Measurements from ENCODE around the gene SUN3. TPM values are rescaled to one million over a fixed set of nuclear protein-coding genes. Genes with fewer than 3 reads are reported as not detected.

SUN3 gene
- total and polyA plus RNA-seq, 2 experiments from 2014 or later, result 0.43 TPM; not detected in 1

DNA sequence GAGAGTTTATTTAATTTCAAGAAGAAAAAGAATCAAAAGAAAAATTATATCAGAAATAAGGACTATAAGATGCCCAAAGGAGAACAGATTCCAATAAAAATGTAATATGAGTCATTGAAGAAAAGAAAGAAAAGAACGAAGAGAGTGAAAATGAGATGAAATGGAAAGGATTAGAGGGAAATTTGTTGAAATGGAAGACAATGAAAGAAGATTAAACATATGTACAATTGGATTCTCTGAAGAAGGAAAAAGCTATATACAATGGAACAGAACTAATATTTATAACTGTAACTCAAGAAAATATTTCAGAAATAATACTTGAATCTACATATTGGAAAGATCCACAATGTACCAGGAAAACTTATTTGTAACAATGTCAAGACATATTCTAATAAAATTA, 35.1 kb upstream of the SUN3 start:
- Histone ChIP-seq H3K27me3 (no peaks in the 10 kb centered on the region), H3K4me1 (ENCODE audit: low read depth) (no peaks in the 10 kb centered on the region), H3K36me3 (no peaks in the 10 kb centered on the region), H3K9me3 (ENCODE audit: low read depth) (no peaks in the 10 kb centered on the region), H3K27ac (no peak overlapping the region), H3K4me3 (no peak overlapping the region)
- DNase-seq (ENCODE audit: low read depth in 1 of 2, low spot score in 1 of 2), result no peak
- TF ChIP-seq, protein P1, sequence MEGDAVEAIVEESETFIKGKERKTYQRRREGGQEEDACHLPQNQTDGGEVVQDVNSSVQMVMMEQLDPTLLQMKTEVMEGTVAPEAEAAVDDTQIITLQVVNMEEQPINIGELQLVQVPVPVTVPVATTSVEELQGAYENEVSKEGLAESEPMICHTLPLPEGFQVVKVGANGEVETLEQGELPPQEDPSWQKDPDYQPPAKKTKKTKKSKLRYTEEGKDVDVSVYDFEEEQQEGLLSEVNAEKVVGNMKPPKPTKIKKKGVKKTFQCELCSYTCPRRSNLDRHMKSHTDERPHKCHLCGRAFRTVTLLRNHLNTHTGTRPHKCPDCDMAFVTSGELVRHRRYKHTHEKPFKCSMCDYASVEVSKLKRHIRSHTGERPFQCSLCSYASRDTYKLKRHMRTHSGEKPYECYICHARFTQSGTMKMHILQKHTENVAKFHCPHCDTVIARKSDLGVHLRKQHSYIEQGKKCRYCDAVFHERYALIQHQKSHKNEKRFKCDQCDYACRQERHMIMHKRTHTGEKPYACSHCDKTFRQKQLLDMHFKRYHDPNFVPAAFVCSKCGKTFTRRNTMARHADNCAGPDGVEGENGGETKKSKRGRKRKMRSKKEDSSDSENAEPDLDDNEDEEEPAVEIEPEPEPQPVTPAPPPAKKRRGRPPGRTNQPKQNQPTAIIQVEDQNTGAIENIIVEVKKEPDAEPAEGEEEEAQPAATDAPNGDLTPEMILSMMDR (IDR thresholded peaks at IDR 0.05; ENCODE audit: low read depth, low read length), result no peak

DNA sequence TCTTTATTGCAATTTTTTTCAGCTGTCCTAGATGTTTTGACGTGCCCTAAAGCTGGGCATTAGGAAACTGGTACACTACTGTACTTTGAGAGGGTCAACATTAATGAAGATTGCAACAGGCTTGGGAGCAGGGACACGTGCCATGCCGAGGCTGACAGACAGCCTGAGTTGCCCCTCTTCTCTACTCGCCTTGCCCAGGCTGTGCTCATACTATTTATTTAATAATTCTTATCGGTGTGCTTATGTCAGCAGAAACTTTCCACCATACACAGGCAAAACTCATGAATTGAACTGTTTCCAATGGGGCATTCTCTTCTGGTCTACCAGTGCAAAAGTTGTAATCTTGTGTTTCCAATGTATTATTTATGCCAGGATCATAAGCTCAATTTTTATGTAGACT, 30.8 kb upstream of the SUN3 start:
- H3K27ac ChIP-seq, result no peak overlapping the region
- TF ChIP-seq, protein P1 (IDR thresholded peaks at IDR 0.05; ENCODE audit: low read depth, low read length), result no peak
- H3K27me3 ChIP-seq, result no peaks in the 10 kb centered on the region
- H3K9me3 ChIP-seq (ENCODE audit: low read depth), result no peaks in the 10 kb centered on the region
- no peak overlapping the region for H3K4me3 ChIP-seq
- H3K4me1 ChIP-seq (ENCODE audit: low read depth), result no peaks in the 10 kb centered on the region
- no peaks in the 10 kb centered on the region for H3K36me3 ChIP-seq
- no peak for DNase-seq (ENCODE audit: low read depth in 1 of 2, low spot score in 1 of 2)

GRCh38 chr7:48058990-48059389, 30.1 kb upstream of the SUN3 start:
- TF ChIP-seq, protein P1 (IDR thresholded peaks at IDR 0.05; ENCODE audit: low read depth, low read length), result no peak
- no peaks in the 10 kb centered on the region for H3K36me3 ChIP-seq

DNA sequence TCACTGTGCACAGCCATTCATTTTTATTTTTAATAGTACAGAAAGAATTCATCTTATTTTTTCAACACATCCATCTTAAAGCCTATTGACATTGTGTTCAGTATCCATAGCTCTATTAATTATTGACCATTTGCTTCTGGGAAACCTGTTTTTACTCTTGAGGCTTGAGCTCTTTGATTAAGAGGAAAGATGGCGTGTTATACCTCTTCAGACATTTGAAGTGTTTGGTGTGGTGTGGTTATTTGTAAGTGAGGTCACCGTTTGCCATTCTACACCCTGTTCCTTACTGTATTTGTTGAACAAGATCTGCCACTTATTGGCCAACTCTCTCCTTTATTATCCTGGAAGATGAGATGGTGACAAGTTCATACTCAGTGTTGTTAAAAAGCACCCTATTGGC, 24.8 kb upstream of the SUN3 start:
- no peak overlapping the region for H3K27ac ChIP-seq
- H3K4me1 ChIP-seq (ENCODE audit: low read depth), result no peaks in the 10 kb centered on the region
- TF ChIP-seq, protein P1 (IDR thresholded peaks at IDR 0.05; ENCODE audit: low read depth, low read length), result no peak
- H3K27me3 ChIP-seq, result no peaks in the 10 kb centered on the region
- DNase-seq (ENCODE audit: low read depth in 1 of 2, low spot score in 1 of 2), result no peak
- H3K4me3 ChIP-seq, result no peak overlapping the region
- no peaks in the 10 kb centered on the region for H3K36me3 ChIP-seq
- H3K9me3 ChIP-seq (ENCODE audit: low read depth), result no peaks in the 10 kb centered on the region

More at GRCh38 chr7:48058990-48059389, 30.1 kb upstream of the SUN3 start:
- no peak overlapping the region for H3K4me3 ChIP-seq
- H3K9me3 ChIP-seq (ENCODE audit: low read depth), result no peaks in the 10 kb centered on the region
- no peak overlapping the region for H3K27ac ChIP-seq
- no peak for DNase-seq (ENCODE audit: low read depth in 1 of 2, low spot score in 1 of 2)
- H3K4me1 ChIP-seq (ENCODE audit: low read depth), result no peaks in the 10 kb centered on the region
- H3K27me3 ChIP-seq, result no peaks in the 10 kb centered on the region

DNA sequence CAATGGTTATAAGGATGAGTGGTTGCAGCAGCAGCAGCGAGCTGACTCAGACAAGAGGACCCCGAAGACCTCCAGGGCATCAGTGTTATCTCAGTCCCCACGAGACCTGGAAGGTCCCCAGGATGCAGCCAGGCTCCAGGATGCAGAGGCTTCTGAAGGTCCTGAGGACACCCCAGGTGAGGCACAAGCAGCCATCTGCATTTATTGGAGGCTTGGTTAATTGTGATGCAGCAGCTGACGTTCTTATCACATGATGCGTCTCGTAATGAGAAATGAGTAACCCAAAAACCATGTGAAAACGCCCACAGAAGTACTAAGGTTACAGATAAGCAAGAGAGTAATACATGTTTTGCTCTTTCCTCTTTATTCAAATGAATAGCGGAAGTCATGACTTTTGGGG, 23.8 kb upstream of the SUN3 start:
- H3K27me3 ChIP-seq, result no peaks in the 10 kb centered on the region
- H3K36me3 ChIP-seq, result no peaks in the 10 kb centered on the region
- no peak overlapping the region for H3K4me3 ChIP-seq
- no peaks in the 10 kb centered on the region for H3K4me1 ChIP-seq (ENCODE audit: low read depth)
- TF ChIP-seq, protein P1 (IDR thresholded peaks at IDR 0.05; ENCODE audit: low read depth, low read length), result no peak
- H3K9me3 ChIP-seq (ENCODE audit: low read depth), result no peaks in the 10 kb centered on the region
- peak in 1 of 2 donors; percentile 87 for DNase-seq (ENCODE audit: low read depth in 1 of 2, low spot score in 1 of 2)
- no peak overlapping the region for H3K27ac ChIP-seq

GRCh38 chr7:48049850-48050249, 20.9 kb upstream of the SUN3 start:
- Histone ChIP-seq H3K4me3 (no peak overlapping the region), H3K27ac (no peak overlapping the region), H3K4me1 (ENCODE audit: low read depth) (no peaks in the 10 kb centered on the region), H3K27me3 (no peaks in the 10 kb centered on the region), H3K9me3 (ENCODE audit: low read depth) (no peaks in the 10 kb centered on the region), H3K36me3 (no peaks in the 10 kb centered on the region)
- TF ChIP-seq, protein P1 (IDR thresholded peaks at IDR 0.05; ENCODE audit: low read depth, low read length), result no peak
- no peak for DNase-seq (ENCODE audit: low read depth in 1 of 2, low spot score in 1 of 2)
